ENCODE measurements around the gene ZFY. TPM values are rescaled to one million over a fixed set of nuclear protein-coding genes. Genes with fewer than 3 reads are reported as not detected.

Gene ZFY
- total and polyA plus RNA-seq, 2 of the 13 experiments (the other 11 are each of a cell fraction or from before 2014, with no cell fraction given): 3.3 to 17.1 TPM

DNA sequence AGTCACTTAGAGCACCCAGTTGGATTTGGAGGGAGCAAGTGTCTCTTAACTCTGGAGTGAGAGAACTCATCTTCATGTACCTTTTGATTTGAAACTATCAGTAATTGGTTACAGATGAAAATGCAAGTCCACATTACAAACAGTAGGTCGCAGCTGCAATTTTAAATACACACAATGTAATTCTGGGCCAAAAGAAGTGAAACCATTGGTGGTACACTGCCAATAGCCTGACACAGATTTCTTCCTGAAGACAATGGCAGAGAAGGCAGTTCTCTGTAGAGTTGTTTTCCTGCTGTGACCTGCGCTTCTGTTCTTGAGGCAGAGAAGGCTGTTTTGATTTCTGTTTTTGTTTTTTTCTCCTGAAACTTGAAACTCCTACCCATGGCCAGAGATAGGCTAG is 86.0 kb downstream of the ZFY start:
- in situ Hi-C loops (cut with HindIII; ENCODE audit: extremely low pct_ligation_motif_present, low pct_unique_long_range_greater_than_20kb) (no loop called here), intact Hi-C loops (cut with micrococcal nuclease; ENCODE audit: unreplicated experiment) (no loop called here)
- TF ChIP-seq EED (CRISPR knock-in tag; IDR thresholded peaks at IDR 0.05) (no peak), ZNF749 (CRISPR knock-in tag; IDR thresholded peaks at IDR 0.05; ENCODE audit: borderline replicate concordance) (no peak)
- Histone ChIP-seq H3K36me3 (replicated peaks in 1 of 2; ENCODE audit: control insufficient read depth in 1 of 2, insufficient read depth in 2 of 2, low read length in 2 of 2) (no peaks in the 10 kb centered on the region), H2AFZ (ENCODE audit: low read length) (no peak overlapping the region), H3K4me3 (replicated peaks in 1 of 3; ENCODE audit: insufficient read depth in 1 of 3, low read depth in 2 of 3, low read length in 3 of 3) (no peak overlapping the region), H3K4me2 (ENCODE audit: low read depth, low read length) (no peak overlapping the region), H4K20me1 (ENCODE audit: insufficient read depth, low read length) (no peaks in the 10 kb centered on the region), H3K27me3 (ENCODE audit: control insufficient read depth in 1 of 2, insufficient read depth in 2 of 2, low read length in 2 of 2) (no peaks in the 10 kb centered on the region), H3K9ac (ENCODE audit: insufficient read depth, low read depth, low read length) (no peak overlapping the region), H3K9me3 (ENCODE audit: low read length) (no peaks in the 10 kb centered on the region), H3K27ac (ENCODE audit: extremely low read length, insufficient read depth, low read length) (no peak overlapping the region), H3K4me1 (ENCODE audit: insufficient read depth, low read length) (no peaks in the 10 kb centered on the region; the same call in 1 of the 2 replicates), H3K79me2 (ENCODE audit: insufficient read depth, low read length) (no peaks in the 10 kb centered on the region)
- DNase-seq (ENCODE audit: low spot score) (no peak), FAIRE-seq (no peak), ATAC-seq (no peak)
- 51% methylated on average over 2 of the region's 2 CpGs for WGBS (ENCODE audit: low lambda C conversion rate)
- ChIA-PET POLR2A (no interaction called here), CTCF (ENCODE audit: low intra/inter-chr PET ratio, low total read pairs) (no interaction called here)
- no TSS peak for BruUV-seq (replicated peaks)

- H3K36me3 ChIP-seq (replicated peaks in 1 of 2; ENCODE audit: control insufficient read depth in 1 of 2, insufficient read depth in 2 of 2, low read length in 2 of 2): no peaks in the 10 kb centered on the region
- 0% methylated on average over 2 of the region's 2 CpGs for WGBS (ENCODE audit: low lambda C conversion rate)
- no peak overlapping the region for H3K27ac ChIP-seq (ENCODE audit: extremely low read length, insufficient read depth, low read length)
- ATAC-seq (no peak), FAIRE-seq (no peak), DNase-seq (ENCODE audit: low spot score) (no peak)
- CTCF ChIA-PET (ENCODE audit: low intra/inter-chr PET ratio, low total read pairs): no interaction called here
- no peaks in the 10 kb centered on the region for H4K20me1 ChIP-seq (ENCODE audit: insufficient read depth, low read length)
- intact Hi-C loops (cut with micrococcal nuclease; ENCODE audit: unreplicated experiment) (no loop called here), in situ Hi-C loops (cut with HindIII; ENCODE audit: extremely low pct_ligation_motif_present, low pct_unique_long_range_greater_than_20kb) (no loop called here)
- no peak overlapping the region for H3K9ac ChIP-seq (ENCODE audit: insufficient read depth, low read depth, low read length)
- no peaks in the 10 kb centered on the region for H3K79me2 ChIP-seq (ENCODE audit: insufficient read depth, low read length)
- H3K9me3 ChIP-seq (ENCODE audit: low read length): no peaks in the 10 kb centered on the region
- no peak overlapping the region for H3K4me2 ChIP-seq (ENCODE audit: low read depth, low read length)
- H3K27me3 ChIP-seq (ENCODE audit: control insufficient read depth in 1 of 2, insufficient read depth in 2 of 2, low read length in 2 of 2): no peaks in the 10 kb centered on the region
- POLR2A ChIA-PET: no interaction called here
- no peak overlapping the region for H2AFZ ChIP-seq (ENCODE audit: low read length)
- BruUV-seq (replicated peaks): no TSS peak
- H3K4me1 ChIP-seq (ENCODE audit: insufficient read depth, low read length): no peaks in the 10 kb centered on the region; the same call in 1 of the 2 replicates
- H3K4me3 ChIP-seq (replicated peaks in 1 of 3; ENCODE audit: insufficient read depth in 1 of 3, low read depth in 2 of 3, low read length in 3 of 3): no peak overlapping the region
- TF ChIP-seq HMGA1 (CRISPR knock-in tag; conservative IDR thresholded peaks at IDR 0.05) (no peak), ONECUT2 (CRISPR knock-in tag; IDR thresholded peaks at IDR 0.05) (no peak), CENPT (CRISPR knock-in tag; IDR thresholded peaks at IDR 0.05; ENCODE audit: low read depth) (no peak), MED1 (CRISPR knock-in tag; IDR thresholded peaks at IDR 0.05) (no peak), SCMH1 (CRISPR knock-in tag; IDR thresholded peaks at IDR 0.05; ENCODE audit: borderline replicate concordance) (no peak), JUN (CRISPR knock-in tag; IDR thresholded peaks at IDR 0.05) (no peak), ZNF20 (CRISPR knock-in tag; IDR thresholded peaks at IDR 0.05) (no peak), TAF15 (IDR thresholded peaks at IDR 0.05; ENCODE audit: low read depth, low read length, poor library complexity, severe bottlenecking) (no peak), HMGXB4 (CRISPR knock-in tag; IDR thresholded peaks at IDR 0.05; ENCODE audit: borderline replicate concordance in 1 of 2, low read depth in 1 of 2) (no peak)
- TF ChIP-seq, protein P1, sequence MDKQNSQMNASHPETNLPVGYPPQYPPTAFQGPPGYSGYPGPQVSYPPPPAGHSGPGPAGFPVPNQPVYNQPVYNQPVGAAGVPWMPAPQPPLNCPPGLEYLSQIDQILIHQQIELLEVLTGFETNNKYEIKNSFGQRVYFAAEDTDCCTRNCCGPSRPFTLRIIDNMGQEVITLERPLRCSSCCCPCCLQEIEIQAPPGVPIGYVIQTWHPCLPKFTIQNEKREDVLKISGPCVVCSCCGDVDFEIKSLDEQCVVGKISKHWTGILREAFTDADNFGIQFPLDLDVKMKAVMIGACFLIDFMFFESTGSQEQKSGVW (CRISPR knock-in tag; IDR thresholded peaks at IDR 0.05; ENCODE audit: borderline replicate concordance): no peak
- TF ChIP-seq, protein P2, sequence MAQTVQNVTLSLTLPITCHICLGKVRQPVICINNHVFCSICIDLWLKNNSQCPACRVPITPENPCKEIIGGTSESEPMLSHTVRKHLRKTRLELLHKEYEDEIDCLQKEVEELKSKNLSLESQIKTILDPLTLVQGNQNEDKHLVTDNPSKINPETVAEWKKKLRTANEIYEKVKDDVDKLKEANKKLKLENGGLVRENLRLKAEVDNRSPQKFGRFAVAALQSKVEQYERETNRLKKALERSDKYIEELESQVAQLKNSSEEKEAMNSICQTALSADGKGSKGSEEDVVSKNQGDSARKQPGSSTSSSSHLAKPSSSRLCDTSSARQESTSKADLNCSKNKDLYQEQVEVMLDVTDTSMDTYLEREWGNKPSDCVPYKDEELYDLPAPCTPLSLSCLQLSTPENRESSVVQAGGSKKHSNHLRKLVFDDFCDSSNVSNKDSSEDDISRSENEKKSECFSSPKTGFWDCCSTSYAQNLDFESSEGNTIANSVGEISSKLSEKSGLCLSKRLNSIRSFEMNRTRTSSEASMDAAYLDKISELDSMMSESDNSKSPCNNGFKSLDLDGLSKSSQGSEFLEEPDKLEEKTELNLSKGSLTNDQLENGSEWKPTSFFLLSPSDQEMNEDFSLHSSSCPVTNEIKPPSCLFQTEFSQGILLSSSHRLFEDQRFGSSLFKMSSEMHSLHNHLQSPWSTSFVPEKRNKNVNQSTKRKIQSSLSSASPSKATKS (CRISPR knock-in tag; IDR thresholded peaks at IDR 0.05): no peak
- TF ChIP-seq, protein P3, sequence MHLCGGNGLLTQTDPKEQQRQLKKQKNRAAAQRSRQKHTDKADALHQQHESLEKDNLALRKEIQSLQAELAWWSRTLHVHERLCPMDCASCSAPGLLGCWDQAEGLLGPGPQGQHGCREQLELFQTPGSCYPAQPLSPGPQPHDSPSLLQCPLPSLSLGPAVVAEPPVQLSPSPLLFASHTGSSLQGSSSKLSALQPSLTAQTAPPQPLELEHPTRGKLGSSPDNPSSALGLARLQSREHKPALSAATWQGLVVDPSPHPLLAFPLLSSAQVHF (CRISPR knock-in tag; IDR thresholded peaks at IDR 0.05): no peak
Measured at GRCh38 chrY:3023606-3024005, 88.4 kb downstream of the ZFY start.

All from HepG2 (cell line).